HepG2 (cell line): Measurements from ENCODE around the gene AREL1. TPM values are rescaled to one million over a fixed set of nuclear protein-coding genes. Genes with fewer than 3 reads are reported as not detected.

Experiments used
- ATAC-seq: fragments of 200-7000 bp; cut with Tn5 transposase; 3 replicates; pipeline ENCODE4 v1.9.1; 2020; ENCODE audit warnings: mild to moderate bottlenecking, moderate library complexity
- BruUV-seq: library from RNA; stranded (reverse); fragments of 400-500 nt; replicated peaks from 2 replicates; lab custom pipeline; 2021; lab: Mats Ljungman, UMichigan
- CTCF ChIA-PET: fragments of 300-600 bp; formaldehyde crosslinking; extraction: SDS; loops from one replicate; lab custom pipeline; 2021; ENCODE audit warnings: low total read pairs, inconsistent platforms, low intra/inter-chr PET ratio; lab: Yijun Ruan, JAX
- POLR2A ChIA-PET: fragments of 350-600 bp; sonication (Branson Sonifier 250); formaldehyde crosslinking; loops from one replicate; lab custom pipeline; 2020; ENCODE audit warnings: antibody characterized with exemption, inconsistent platforms; lab: Yijun Ruan, JAX
- DNase-seq: peaks from one replicate; pipeline ENCODE4 v3.0.0-alpha.2; 2015; ENCODE audit warnings: low spot score
- FAIRE-seq: peaks from 3 replicates; lab custom pipeline; 2011; peaks lifted over from hg19 to GRCh38; lab: Jason Lieb, UNC
- H2AFZ ChIP-seq: one replicate; pipeline ENCODE4 v1.6.1; 2011; ENCODE audit warnings: low read length, inconsistent platforms
- H3K27ac ChIP-seq: fragments of 300-600 bp; 3 replicates; pipeline ENCODE4 v1.8.0; 2011; ENCODE audit warnings: mixed run types, mild to moderate bottlenecking, mixed read lengths, low read length, inconsistent platforms; ENCODE audit not compliant: insufficient read depth; ENCODE audit errors: extremely low read length
- H3K27me3 ChIP-seq, 2 experiments: fragments of 200-600 bp in 1 of 2; 2 replicates in 1 of 2; 3 replicates in 1 of 2; pipeline versions ENCODE4 v1.6.0 to v1.8.0; 2011; ENCODE audit warnings: low read length in 2 of 2, mild to moderate bottlenecking in 2 of 2, moderate library complexity in 2 of 2, inconsistent platforms in 1 of 2; ENCODE audit not compliant: insufficient read depth in 2 of 2, control insufficient read depth in 1 of 2
- H3K36me3 ChIP-seq, 2 experiments: fragments of 200-600 bp in 1 of 2; replicated peaks in 1 of 2; 2 replicates in 1 of 2; 3 replicates in 1 of 2; pipeline versions ENCODE4 v1.5.1 to v1.8.0; 2011; ENCODE audit warnings: low read length in 2 of 2, inconsistent platforms in 1 of 2; ENCODE audit not compliant: insufficient read depth in 2 of 2, control insufficient read depth in 1 of 2
- H3K4me1 ChIP-seq: 2 replicates; pipeline ENCODE4 v1.5.1; 2012; ENCODE audit warnings: low read length, inconsistent platforms; ENCODE audit not compliant: insufficient read depth
- H3K4me2 ChIP-seq: 2 replicates; pipeline ENCODE4 v1.6.0; 2011; ENCODE audit warnings: low read depth, low read length, inconsistent platforms
- H3K4me3 ChIP-seq, 3 experiments: fragments of 200-600 bp in 1 of 3; sonication (generic), shearing (Covaris generic) in 1 of 3; replicated peaks in 1 of 3; 2 replicates each; pipeline ENCODE4 v1.5.1; 2011 to 2016; ENCODE audit warnings: low read length in 3 of 3, inconsistent platforms in 2 of 3, low read depth in 2 of 3, mild to moderate bottlenecking in 2 of 3, control low read depth in 1 of 3, mixed read lengths in 1 of 3; ENCODE audit not compliant: insufficient read depth in 1 of 3
- H3K79me2 ChIP-seq: one replicate; pipeline ENCODE4 v1.6.1; 2011; ENCODE audit warnings: low read length, inconsistent platforms; ENCODE audit not compliant: insufficient read depth
- H3K9ac ChIP-seq: 2 replicates; pipeline ENCODE4 v1.6.0; 2011; ENCODE audit warnings: mild to moderate bottlenecking, low read depth, low read length, inconsistent platforms; ENCODE audit not compliant: insufficient read depth
- H3K9me3 ChIP-seq: 2 replicates; pipeline ENCODE4 v1.5.1; 2012; ENCODE audit warnings: mild to moderate bottlenecking, low read length
- H4K20me1 ChIP-seq: 2 replicates; pipeline ENCODE4 v1.6.0; 2011; ENCODE audit warnings: inconsistent platforms, mild to moderate bottlenecking, low read length, moderate library complexity; ENCODE audit not compliant: insufficient read depth
- PAX8 ChIP-seq: sonication (generic); formaldehyde crosslinking; IDR thresholded peaks from 2 replicates; pipeline ENCODE4 v1.8.0; 2022; ENCODE audit warnings: mild to moderate bottlenecking, missing genetic modification reagents, borderline replicate concordance
- PITX1 ChIP-seq: sonication (generic); formaldehyde crosslinking; IDR thresholded peaks from 2 replicates; pipeline ENCODE4 v1.5.1; 2020; ENCODE audit warnings: mild to moderate bottlenecking, missing genetic modification reagents
- SUZ12 ChIP-seq: fragments of 150-350 bp; IDR thresholded peaks from 2 replicates; pipeline ENCODE4 v1.6.1; 2014; ENCODE audit warnings: low read depth, low read length
- ZBTB1 ChIP-seq: sonication (generic); formaldehyde crosslinking; IDR thresholded peaks from 2 replicates; pipeline ENCODE4 v1.4.0; 2020; ENCODE audit warnings: missing genetic modification reagents, borderline replicate concordance
- ZNF282 ChIP-seq: fragments of 450-650 bp; IDR thresholded peaks from 2 replicates; pipeline ENCODE4 v1.6.1; 2018; ENCODE audit not compliant: partially characterized antibody
- ZNF615 ChIP-seq: sonication (generic); formaldehyde crosslinking; IDR thresholded peaks from 2 replicates; pipeline ENCODE4 v1.5.0; 2020; ENCODE audit warnings: mild to moderate bottlenecking, missing genetic modification reagents, borderline replicate concordance
- ZNF761 ChIP-seq: sonication (generic); formaldehyde crosslinking; conservative IDR thresholded peaks from 2 replicates; pipeline ENCODE4 v1.4.0; 2020; ENCODE audit warnings: mild to moderate bottlenecking, missing genetic modification reagents
- WGBS: methylation state at CpG from one replicate; pipeline ENCODE4 v1.1.6; 2017; ENCODE audit warnings: low lambda C conversion rate; 5-methylcytosine and 5-hydroxymethylcytosine counted together
- in situ Hi-C: cut with HindIII; loops from 2 replicates; pipeline ENCODE4 v1.10.0; 2017; ENCODE audit warnings: low pct_unique_long_range_greater_than_20kb; ENCODE audit not compliant: extremely low pct_ligation_motif_present
- intact Hi-C: fragments of 100-400 bp; cut with micrococcal nuclease; formaldehyde crosslinking; loops from one replicate; pipeline ENCODE4 v1.10.0; 2022; ENCODE audit not compliant: unreplicated experiment
- polyA plus RNA-seq, 8 experiments: library from polyadenylated mRNA; depleted of rRNA in 3 of 8; stranded (reverse) in 7 of 8; unstranded in 1 of 8; fragments of >200 nt; fragmentation: Illumina TruSeq in 4 of 8; extraction: Trizol in 4 of 8; gene quantifications; 2 replicates each; pipeline versions ENCODE4 v1.2.1 to v1.2.3, GENCODE V29; 2011 to 2016; ENCODE audit warnings: low read depth in 4 of 8, missing spikeins in 1 of 8, mixed read lengths in 1 of 8; ENCODE audit not compliant: insufficient read depth in 1 of 8
- total RNA-seq, 5 experiments: library from RNA; depleted of rRNA; stranded (reverse); fragments of >200 nt; fragmentation: Illumina TruSeq; extraction: Trizol; gene quantifications; 2 replicates each; pipeline ENCODE4 v1.2.3, GENCODE V29; 2016; ENCODE audit warnings: low read depth in 1 of 5
- TF ChIP-seq, protein P1 (sequence below): sonication (generic); formaldehyde crosslinking; IDR thresholded peaks from 2 replicates; pipeline ENCODE4 v1.4.0; 2020; ENCODE audit warnings: missing genetic modification reagents
- TF ChIP-seq, protein P2 (sequence below): sonication (generic); formaldehyde crosslinking; IDR thresholded peaks from 2 replicates; pipeline ENCODE4 v1.5.0; 2020; ENCODE audit warnings: mild to moderate bottlenecking, missing genetic modification reagents
- TF ChIP-seq, protein P3 (sequence below): sonication (generic); formaldehyde crosslinking; IDR thresholded peaks from 2 replicates; pipeline ENCODE4 v1.8.0; 2022; ENCODE audit warnings: low read depth, missing genetic modification reagents

The AREL1 gene
- total and polyA plus RNA-seq, 2 of the 13 experiments (the other 11 are each of a cell fraction or from before 2014, with no cell fraction given) = 21.3 to 25.4 TPM

DNA sequence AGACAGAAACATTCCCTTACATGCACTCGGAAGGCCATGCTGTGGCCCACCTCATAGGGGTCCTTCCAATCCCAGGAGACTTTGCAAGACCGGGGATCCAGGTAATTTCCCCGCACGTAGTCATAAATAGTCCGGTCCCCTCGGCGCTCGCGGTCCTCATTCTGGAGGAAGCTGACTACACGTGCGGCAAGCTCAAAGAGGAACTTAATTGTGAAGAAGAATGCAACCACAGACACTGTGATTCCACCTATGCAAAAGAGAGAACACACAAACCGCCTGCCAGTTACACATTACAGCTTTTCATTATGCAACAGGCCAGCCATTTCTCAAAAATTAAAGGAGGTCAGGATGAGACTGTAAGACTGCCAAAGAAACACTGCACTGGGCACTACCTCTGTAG is 28.4 kb downstream of the AREL1 start:
- H4K20me1 ChIP-seq = no peaks in the 10 kb centered on the region
- no TSS peak for BruUV-seq
- no peaks in the 10 kb centered on the region for H3K27me3 ChIP-seq
- no peak overlapping the region for H3K4me2 ChIP-seq
- FAIRE-seq (no peak), ATAC-seq (no peak), DNase-seq (no peak)
- TF ChIP-seq SUZ12 (no peak), PITX1 (no peak), PAX8 (CRISPR knock-in tag) (no peak), ZNF615 (CRISPR knock-in tag) (no peak), ZBTB1 (no peak), ZNF282 (no peak), ZNF761 (CRISPR knock-in tag) (no peak)
- TF ChIP-seq, protein P1, sequence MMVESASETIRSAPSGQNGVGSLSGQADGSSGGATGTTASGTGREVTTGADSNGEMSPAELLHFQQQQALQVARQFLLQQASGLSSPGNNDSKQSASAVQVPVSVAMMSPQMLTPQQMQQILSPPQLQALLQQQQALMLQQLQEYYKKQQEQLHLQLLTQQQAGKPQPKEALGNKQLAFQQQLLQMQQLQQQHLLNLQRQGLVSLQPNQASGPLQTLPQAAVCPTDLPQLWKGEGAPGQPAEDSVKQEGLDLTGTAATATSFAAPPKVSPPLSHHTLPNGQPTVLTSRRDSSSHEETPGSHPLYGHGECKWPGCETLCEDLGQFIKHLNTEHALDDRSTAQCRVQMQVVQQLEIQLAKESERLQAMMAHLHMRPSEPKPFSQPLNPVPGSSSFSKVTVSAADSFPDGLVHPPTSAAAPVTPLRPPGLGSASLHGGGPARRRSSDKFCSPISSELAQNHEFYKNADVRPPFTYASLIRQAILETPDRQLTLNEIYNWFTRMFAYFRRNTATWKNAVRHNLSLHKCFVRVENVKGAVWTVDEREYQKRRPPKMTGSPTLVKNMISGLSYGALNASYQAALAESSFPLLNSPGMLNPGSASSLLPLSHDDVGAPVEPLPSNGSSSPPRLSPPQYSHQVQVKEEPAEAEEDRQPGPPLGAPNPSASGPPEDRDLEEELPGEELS (CRISPR knock-in tag) = no peak
- TF ChIP-seq, protein P2, sequence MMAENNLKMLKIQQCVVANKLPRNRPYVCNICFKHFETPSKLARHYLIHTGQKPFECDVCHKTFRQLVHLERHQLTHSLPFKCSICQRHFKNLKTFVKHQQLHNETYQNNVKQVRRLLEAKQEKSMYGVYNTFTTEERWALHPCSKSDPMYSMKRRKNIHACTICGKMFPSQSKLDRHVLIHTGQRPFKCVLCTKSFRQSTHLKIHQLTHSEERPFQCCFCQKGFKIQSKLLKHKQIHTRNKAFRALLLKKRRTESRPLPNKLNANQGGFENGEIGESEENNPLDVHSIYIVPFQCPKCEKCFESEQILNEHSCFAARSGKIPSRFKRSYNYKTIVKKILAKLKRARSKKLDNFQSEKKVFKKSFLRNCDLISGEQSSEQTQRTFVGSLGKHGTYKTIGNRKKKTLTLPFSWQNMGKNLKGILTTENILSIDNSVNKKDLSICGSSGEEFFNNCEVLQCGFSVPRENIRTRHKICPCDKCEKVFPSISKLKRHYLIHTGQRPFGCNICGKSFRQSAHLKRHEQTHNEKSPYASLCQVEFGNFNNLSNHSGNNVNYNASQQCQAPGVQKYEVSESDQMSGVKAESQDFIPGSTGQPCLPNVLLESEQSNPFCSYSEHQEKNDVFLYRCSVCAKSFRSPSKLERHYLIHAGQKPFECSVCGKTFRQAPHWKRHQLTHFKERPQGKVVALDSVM (CRISPR knock-in tag) = no peak
- TF ChIP-seq, protein P3, sequence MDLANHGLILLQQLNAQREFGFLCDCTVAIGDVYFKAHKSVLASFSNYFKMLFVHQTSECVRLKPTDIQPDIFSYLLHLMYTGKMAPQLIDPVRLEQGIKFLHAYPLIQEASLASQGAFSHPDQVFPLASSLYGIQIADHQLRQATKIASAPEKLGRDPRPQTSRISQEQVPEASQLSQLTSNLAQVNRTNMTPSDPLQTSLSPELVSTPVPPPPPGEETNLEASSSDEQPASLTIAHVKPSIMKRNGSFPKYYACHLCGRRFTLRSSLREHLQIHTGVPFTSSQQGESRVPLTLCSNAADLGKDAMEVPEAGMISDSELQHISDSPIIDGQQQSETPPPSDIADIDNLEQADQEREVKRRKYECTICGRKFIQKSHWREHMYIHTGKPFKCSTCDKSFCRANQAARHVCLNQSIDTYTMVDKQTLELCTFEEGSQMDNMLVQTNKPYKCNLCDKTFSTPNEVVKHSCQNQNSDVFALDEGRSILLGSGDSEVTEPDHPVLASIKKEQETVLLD (CRISPR knock-in tag) = no peak
- H3K4me3 ChIP-seq = no peak overlapping the region
- intact Hi-C loops = no loop called here
- peaks cover 12% of the 10 kb centered on the region for H3K4me1 ChIP-seq
- in situ Hi-C loops = no loop called here
- peaks cover 8 to 52% of the 10 kb centered on the region in 2 experiments for H3K36me3 ChIP-seq
- 97% methylated on average over 12 of the region's 12 CpGs for WGBS
- H3K9ac ChIP-seq = no peak overlapping the region
- POLR2A ChIA-PET = no interaction called here
- CTCF ChIA-PET = no interaction called here
- no peak overlapping the region for H3K27ac ChIP-seq
- H3K79me2 ChIP-seq = no peaks in the 10 kb centered on the region
- H3K9me3 ChIP-seq = no peaks in the 10 kb centered on the region
- no peak overlapping the region for H2AFZ ChIP-seq
